Ovary (tissue), 9 donors: ENCODE measurements around the gene MXD4. TPM values are rescaled to one million over a fixed set of nuclear protein-coding genes. Genes with fewer than 3 reads are reported as not detected.

Source experiments
- DNase-seq, 5 donors: peaks; one replicate each; pipeline ENCODE4 v3.0.0-alpha.2; 2019 to 2020
- H3K27ac ChIP-seq, 2 donors: fragments of 200-600 bp; one replicate each; pipeline versions ENCODE4 v1.5.1 to v1.8.0; 2019 to 2022
- H3K27me3 ChIP-seq: fragments of 200-600 bp; one replicate; pipeline ENCODE4 v1.8.0; 2022
- H3K36me3 ChIP-seq: fragments of 200-600 bp; sonication (generic); one replicate; pipeline ENCODE4 v1.5.1; 2019
- H3K4me1 ChIP-seq: one replicate; pipeline ENCODE4 v1.8.1; 2013; ENCODE audit warnings: mild to moderate bottlenecking, moderate library complexity; ENCODE audit not compliant: insufficient read depth
- H3K4me3 ChIP-seq: fragments of 200-600 bp; sonication (generic); one replicate; pipeline ENCODE4 v1.5.1; 2017
- H3K9me3 ChIP-seq, 2 donors: fragments of 200-600 bp in 1 of 2; sonication (generic) in 1 of 2; one replicate each; pipeline versions ENCODE4 v1.5.1 to v1.8.1; 2013 to 2019; ENCODE audit warnings: mild to moderate bottlenecking in 1 of 2, moderate library complexity in 1 of 2
- EP300 ChIP-seq: sonication (generic); formaldehyde crosslinking; IDR thresholded peaks from one replicate; pipeline ENCODE4 v1.6.1; 2017; ENCODE audit warnings: antibody characterized with exemption
- POLR2A ChIP-seq: fragments of 450-650 bp; IDR thresholded peaks from one replicate; pipeline ENCODE4 v1.6.1; 2017; ENCODE audit warnings: antibody characterized with exemption, mild to moderate bottlenecking, moderate library complexity
- WGBS, 3 donors: extraction: QIAGEN DNeasy Blood & Tissue Kit in 1 of 3; methylation state at CpG; one replicate each; pipeline versions ENCODE4 v1.1.5 to v1.1.7; 2013 to 2017; 5-methylcytosine and 5-hydroxymethylcytosine counted together
- intact Hi-C, 4 donors: fragments of 100-400 bp; cut with DNase I; formaldehyde crosslinking; loops; one replicate each; pipeline versions ENCODE4 v1.11.0 to v1.15.1; 2022 to 2023
- polyA plus RNA-seq, 2 donors: library from polyadenylated mRNA; stranded (reverse); fragments of 200-250 nt in 1 of 2; fragments of 350-450 nt in 1 of 2; fragmentation: Illumina TruSeq in 1 of 2; extraction: RNeasy Lipid Tissue Mini Kit (QIAGEN cat#74804) in 1 of 2; gene quantifications; one replicate each; pipeline ENCODE4 v1.2.3, GENCODE V29; 2013 to 2014
- total RNA-seq, 7 donors: library from RNA; depleted of rRNA in 2 of 7; stranded (reverse); fragments of >200 nt in 2 of 7; fragmentation: NEBNext Ultra II Directional in 3 of 7; extraction: Animal tissue kit (Norgen Biotek cat#: 25700) in 3 of 7; gene quantifications; one replicate each; pipeline versions ENCODE4 v1.1.0 to v1.2.4, GENCODE V29; 2016 to 2023
- TF ChIP-seq, protein P1 (sequence below), 3 donors: fragments of 450-650 bp in 2 of 3; fragments of 200-600 bp in 1 of 3; IDR thresholded peaks; one replicate each; pipeline versions ENCODE4 v1.5.1 to v1.8.0; 2016 to 2022; ENCODE audit warnings: antibody characterized with exemption in 3 of 3, mild to moderate bottlenecking in 1 of 3
- donor health status: DM: no; HTN: no; CAD: no; lungs with moderate emphysema.
- donor health status: DM: no; HTN: no; CAD: no.
- donor health status: Bipolar disorder and iron deficiency.
- donor health status: DM: yes; HTN: yes; CAD: no.
- donor health status: DM: no; HTN: no; CAD: no.
- donor health status: DM: yes; HTN: yes; CAD: no.

MXD4 gene
- total and polyA plus RNA-seq, 9 donors: 10.3 to 51.4 (median 35.3) TPM

- no peak overlapping the region for H3K4me3 ChIP-seq
- intact Hi-C loops: loop anchor here in 2 of 4 donors (10.0 kb wide), 3 partner anchors 149 to 269 kb away; partner anchors contain the start of genes CFAP99 (in 1 of the 2), FAM193A (in 1 of the 2), RNF4 (in 1 of the 2) and ZFYVE28 (in 1 of the 2)
- no peak for TF ChIP-seq EP300
- TF ChIP-seq POLR2A: no peak
- H3K27me3 ChIP-seq: no peaks in the 10 kb centered on the region
- DNase-seq: peak; percentile 66 to 79 (median 69)
- no peak overlapping the region for H3K27ac ChIP-seq
- H3K4me1 ChIP-seq: peaks cover 7% of the 10 kb centered on the region
- H3K9me3 ChIP-seq: no peaks in the 10 kb centered on the region
- 5 to 12% (median 10%) methylated on average over 8 of the region's 8 CpGs for WGBS, 3 donors
- no peaks in the 10 kb centered on the region for H3K36me3 ChIP-seq
Measured at GRCh38 chr4:2266181-2266580, 4.3 kb upstream of the MXD4 start.

DNA sequence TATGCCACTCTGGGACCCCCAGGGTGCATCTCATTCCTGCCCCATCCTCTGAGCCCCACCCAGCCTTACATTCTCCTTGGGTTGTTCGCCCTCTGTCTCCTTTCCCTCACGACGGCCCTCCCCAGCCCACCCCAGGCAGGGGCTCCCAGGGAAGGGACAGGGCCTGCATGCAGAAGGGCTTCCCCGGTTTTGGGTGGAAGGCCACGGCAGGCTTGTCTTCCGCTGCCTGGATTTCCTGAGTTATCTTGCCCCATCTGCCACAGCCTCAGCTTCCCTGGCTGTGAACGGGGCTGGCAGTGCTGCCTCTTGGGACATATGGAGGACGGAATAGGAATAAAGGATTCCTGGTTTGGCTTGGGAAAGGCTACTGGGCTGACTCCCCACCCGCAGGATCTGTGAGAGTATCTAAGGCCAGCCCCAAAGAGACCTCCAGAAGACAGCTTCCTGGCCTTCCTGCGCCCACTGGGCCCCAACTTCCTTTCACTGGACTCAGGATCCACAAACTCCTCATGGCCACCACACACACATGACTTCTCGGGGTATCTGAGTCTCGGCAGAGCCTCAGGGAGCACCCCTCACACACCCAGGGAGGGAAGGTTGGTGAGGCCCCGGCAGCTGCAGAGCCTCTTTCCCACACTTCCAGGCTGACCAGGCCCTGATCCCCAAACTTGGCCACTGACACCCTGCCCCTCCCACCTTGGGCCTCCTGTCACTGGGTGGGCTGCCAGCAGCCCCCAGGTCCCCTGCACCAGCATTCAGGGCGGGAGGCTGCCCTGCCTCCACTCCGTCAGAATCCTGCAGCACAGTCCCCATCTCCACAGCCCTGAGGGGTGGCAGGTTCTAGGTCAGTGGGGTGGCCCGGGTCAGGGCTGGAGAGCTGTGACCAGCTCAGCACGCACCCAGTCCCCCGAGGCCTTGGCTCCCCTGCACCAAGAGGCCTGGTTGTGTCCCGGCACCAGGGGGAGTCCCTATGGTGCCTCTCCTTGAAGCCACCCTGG is 3.5 kb upstream of the MXD4 start:
- DNase-seq: peak in 1 of 5 donors; percentile 31
- H3K4me3 ChIP-seq: no peak overlapping the region
- H3K9me3 ChIP-seq: no peaks in the 10 kb centered on the region
- TF ChIP-seq, protein P1, sequence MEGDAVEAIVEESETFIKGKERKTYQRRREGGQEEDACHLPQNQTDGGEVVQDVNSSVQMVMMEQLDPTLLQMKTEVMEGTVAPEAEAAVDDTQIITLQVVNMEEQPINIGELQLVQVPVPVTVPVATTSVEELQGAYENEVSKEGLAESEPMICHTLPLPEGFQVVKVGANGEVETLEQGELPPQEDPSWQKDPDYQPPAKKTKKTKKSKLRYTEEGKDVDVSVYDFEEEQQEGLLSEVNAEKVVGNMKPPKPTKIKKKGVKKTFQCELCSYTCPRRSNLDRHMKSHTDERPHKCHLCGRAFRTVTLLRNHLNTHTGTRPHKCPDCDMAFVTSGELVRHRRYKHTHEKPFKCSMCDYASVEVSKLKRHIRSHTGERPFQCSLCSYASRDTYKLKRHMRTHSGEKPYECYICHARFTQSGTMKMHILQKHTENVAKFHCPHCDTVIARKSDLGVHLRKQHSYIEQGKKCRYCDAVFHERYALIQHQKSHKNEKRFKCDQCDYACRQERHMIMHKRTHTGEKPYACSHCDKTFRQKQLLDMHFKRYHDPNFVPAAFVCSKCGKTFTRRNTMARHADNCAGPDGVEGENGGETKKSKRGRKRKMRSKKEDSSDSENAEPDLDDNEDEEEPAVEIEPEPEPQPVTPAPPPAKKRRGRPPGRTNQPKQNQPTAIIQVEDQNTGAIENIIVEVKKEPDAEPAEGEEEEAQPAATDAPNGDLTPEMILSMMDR (IDR thresholded peaks at IDR 0.05): no peak
- TF ChIP-seq EP300 (no peak), POLR2A (no peak)
- intact Hi-C loops: loop anchor here in 2 of 4 donors (10.0 kb wide), 3 partner anchors 149 to 269 kb away; partner anchors contain the start of genes CFAP99 (in 1 of the 2), FAM193A (in 1 of the 2), RNF4 (in 1 of the 2) and ZFYVE28 (in 1 of the 2)
- 80 to 87% (median 81%) methylated on average over 17 to 19 of the region's 19 CpGs for WGBS, 3 donors
- H3K36me3 ChIP-seq: no peaks in the 10 kb centered on the region
- H3K27me3 ChIP-seq: no peaks in the 10 kb centered on the region
- peak overlapping the region in 1 of 2 donors; percentile 19 for H3K27ac ChIP-seq
- peaks cover 9% of the 10 kb centered on the region for H3K4me1 ChIP-seq

- Histone ChIP-seq H3K27me3 (no peaks in the 10 kb centered on the region), H3K4me3 (no peak overlapping the region), H3K27ac (no peak overlapping the region), H3K36me3 (no peaks in the 10 kb centered on the region), H3K4me1 (peaks cover 12% of the 10 kb centered on the region), H3K9me3 (no peaks in the 10 kb centered on the region)
- peak in 4 of 5 donors; percentile 15 to 54 (median 45) for DNase-seq
- intact Hi-C loops: loop anchor here in 2 of 4 donors (5.0 to 10.0 kb wide), 4 partner anchors 150 to 578 kb away; partner anchors contain the start of genes ADD1 (in 1 of the 2), CFAP99 (in 1 of the 2), FAM193A (in 1 of the 2) and RNF4 (in 1 of the 2)
- TF ChIP-seq POLR2A: no peak
- TF ChIP-seq, protein P1 (IDR thresholded peaks at IDR 0.05): no peak
- 70 to 83% (median 73%) methylated on average over 6 of the region's 6 CpGs for WGBS, 3 donors
Measured at GRCh38 chr4:2264481-2265041, 2.7 kb upstream of the MXD4 start.

GRCh38 chr4:2263926-2264321 is 2.0 kb upstream of the MXD4 start:
- TF ChIP-seq EP300 (no peak), POLR2A (no peak)
- TF ChIP-seq, protein P1 (IDR thresholded peaks at IDR 0.05): no peak
- peak in 3 of 5 donors; percentile 27 to 37 (median 30) for DNase-seq
- Histone ChIP-seq H3K9me3 (no peaks in the 10 kb centered on the region), H3K27ac (no peak overlapping the region), H3K27me3 (no peaks in the 10 kb centered on the region), H3K4me3 (no peak overlapping the region), H3K36me3 (no peaks in the 10 kb centered on the region), H3K4me1 (peaks cover 12% of the 10 kb centered on the region)
- intact Hi-C loops: loop anchor here in 2 of 4 donors (5.0 to 10.0 kb wide), 4 partner anchors 151 to 578 kb away; partner anchors contain the start of genes ADD1 (in 1 of the 2), CFAP99 (in 1 of the 2), FAM193A (in 1 of the 2) and RNF4 (in 1 of the 2)
- 74 to 89% (median 77%) methylated on average over 6 of the region's 6 CpGs for WGBS, 3 donors
